NCI-H526 (cell line): Measurements from ENCODE around the gene LDHAL6B.
"Not testable (repeated sequence)": the region's sequence is repeated elsewhere in the genome, so short reads cannot be mapped to it uniquely, and the experiment has no call there.

Experiments
- DNase-seq, 2 experiments: peaks; one replicate each; lab custom pipeline; 2025; lab: John Stamatoyannopoulos, UW

LDHAL6B gene

DNA sequence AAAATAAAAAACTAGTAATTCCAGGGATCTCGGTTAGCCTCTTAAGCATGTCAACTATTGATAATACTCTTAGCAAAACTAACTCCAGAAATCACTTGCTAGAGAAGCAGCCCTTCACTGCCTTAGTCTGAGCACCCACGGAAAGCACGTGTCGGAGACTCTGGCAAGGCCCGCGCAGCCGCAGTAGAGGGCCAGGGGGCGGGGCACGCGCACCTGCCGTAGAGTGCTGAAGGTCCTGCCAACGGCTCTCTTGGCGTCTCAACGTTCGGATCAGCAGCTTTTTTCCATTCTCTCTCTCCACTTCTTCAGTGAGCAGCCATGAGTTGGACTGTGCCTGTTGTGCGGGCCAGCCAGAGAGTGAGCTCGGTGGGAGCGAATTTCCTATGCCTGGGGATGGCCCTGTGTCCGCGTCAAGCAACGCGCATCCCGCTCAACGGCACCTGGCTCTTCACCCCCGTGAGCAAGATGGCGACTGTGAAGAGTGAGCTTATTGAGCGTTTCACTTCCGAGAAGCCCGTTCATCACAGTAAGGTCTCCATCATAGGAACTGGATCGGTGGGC, at the start of gene LDHAL6B:
LDHAL6B (plus strand) TSS at position 221 of the 561 bp plus-strand sequence; CDS start at position 319, 98 bp downstream.
- no peak for DNase-seq

GRCh38 chr15:59157396-59157795, 49.2 kb upstream of the LDHAL6B start:
- no peak for DNase-seq

DNA sequence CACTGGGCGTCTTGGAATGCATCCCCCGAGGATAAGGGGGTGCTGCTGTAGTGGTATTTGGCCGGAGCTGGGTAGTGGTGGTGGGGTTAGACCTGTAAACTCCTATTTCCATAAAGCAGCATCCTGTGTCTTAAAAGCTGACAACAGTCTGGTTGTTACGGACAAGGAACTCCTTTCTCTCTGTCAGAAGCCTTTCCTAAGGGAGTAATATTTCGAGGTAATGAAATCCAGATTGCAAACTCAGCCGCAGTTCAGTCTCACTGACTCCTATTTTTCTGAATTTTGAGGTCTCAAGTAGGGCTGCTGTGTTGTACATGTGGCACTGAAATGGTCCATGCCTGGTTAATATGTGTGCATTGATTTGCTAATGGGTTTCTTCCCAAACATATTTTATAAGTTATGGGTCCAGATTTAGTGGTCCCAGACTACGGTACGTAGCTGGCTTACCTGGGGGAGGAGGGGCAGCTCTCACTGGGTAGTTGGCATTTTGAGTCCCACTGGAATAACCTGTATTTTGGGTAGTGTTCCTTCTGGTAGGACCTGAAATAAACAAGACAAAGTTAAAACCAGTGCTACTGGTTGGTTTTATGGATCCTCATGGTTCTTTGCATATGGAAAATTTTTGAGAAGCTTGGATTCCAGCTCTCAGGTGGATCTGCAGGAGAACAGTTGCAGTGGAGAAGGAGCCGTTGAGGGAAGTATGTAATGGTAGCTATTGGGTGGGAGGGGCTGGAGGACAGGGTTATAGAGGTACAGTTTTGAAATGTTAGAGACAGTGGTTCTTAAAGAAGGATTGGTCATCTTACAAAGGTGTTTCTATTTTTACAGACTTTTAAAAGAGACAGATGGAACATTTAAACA, 48.6 kb upstream of the LDHAL6B start:
- DNase-seq = peak; percentile 46 to 69

DNA sequence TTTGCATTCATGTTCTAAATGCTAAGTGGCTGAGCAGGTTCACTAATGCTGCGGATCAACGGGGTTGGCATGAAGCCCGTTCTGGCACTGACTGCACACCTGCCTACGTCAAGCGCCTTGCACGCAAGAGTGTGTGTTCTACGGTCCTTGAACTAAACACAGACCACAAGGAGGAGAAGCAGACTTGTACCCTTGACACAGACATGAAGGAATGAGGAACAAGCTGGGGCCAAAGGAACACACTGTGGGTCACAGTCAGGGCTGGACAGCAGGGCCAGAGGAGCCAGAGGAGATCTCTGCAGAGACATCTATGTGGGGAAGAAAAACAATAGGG, 48.0 kb upstream of the LDHAL6B start:
- peak; percentile 46 to 69 for DNase-seq

DNA sequence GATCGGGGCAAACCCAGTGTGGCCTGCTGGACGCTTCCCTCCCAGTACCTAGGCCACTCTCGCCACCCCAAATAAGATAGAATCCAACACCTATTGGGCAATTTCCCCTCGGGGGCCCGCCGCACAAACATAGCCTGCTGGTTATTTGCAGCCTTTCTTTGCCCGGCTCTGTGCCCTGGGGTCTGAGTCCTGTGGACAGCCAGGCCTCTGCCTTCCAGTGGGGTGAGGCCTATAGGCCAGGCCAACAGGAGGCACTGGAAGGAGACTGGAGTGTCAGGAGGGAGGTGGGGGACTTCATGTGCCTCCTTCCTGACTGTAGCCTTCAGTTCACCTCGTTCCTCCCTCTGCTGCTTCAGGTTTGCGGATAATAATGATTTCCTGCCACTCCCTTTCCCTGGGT, 47.4 kb upstream of the LDHAL6B start:
- no peak for DNase-seq

DNA sequence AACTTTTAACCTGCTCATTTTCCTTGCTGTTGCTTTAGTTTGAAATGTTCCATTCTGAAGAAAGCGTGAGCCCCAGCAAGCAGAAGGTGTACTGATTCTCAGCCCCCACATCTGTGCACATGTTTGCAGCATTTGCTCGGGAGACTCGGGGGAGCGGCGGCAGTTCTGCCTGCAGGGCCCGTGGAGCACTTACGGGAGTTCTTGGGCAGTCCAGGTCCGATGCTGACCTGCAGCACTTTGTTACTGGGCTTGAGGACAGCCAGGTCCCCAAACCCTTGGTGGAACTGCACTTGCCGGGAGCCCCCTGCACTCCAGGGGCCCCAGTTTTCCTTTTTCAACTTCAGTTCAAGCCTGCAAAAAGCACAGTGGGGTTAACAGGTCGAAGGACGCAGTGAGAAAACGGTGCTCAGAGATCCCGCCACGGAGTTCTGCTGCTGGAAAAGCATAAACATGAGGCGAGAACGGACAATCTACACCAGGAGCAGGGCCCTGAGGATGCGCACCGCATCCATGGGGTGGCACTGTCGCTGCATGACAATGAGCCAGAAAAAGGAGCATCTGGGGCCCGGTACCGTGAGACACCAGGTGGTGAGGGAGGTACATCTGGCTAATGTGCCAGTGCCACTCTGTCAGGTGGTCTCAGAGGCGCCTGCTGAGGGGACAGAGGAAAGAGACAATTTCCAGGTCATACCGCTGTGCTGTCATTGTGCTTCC, 45.6 kb upstream of the LDHAL6B start:
- DNase-seq = peak; percentile 71 to 90

GRCh38 chr15:59162080-59162479, 44.6 kb upstream of the LDHAL6B start:
- DNase-seq = not testable (repeated sequence)

GRCh38 chr15:59165726-59166125, 40.9 kb upstream of the LDHAL6B start:
- DNase-seq = peak; percentile 71 to 76

- no peak for DNase-seq
Measured at GRCh38 chr15:59166166-59166565, 40.5 kb upstream of the LDHAL6B start.

GRCh38 chr15:59166601-59167265, 39.9 kb upstream of the LDHAL6B start:
- no peak for DNase-seq

GRCh38 chr15:59168536-59168935, 38.1 kb upstream of the LDHAL6B start:
- no peak for DNase-seq

DNA sequence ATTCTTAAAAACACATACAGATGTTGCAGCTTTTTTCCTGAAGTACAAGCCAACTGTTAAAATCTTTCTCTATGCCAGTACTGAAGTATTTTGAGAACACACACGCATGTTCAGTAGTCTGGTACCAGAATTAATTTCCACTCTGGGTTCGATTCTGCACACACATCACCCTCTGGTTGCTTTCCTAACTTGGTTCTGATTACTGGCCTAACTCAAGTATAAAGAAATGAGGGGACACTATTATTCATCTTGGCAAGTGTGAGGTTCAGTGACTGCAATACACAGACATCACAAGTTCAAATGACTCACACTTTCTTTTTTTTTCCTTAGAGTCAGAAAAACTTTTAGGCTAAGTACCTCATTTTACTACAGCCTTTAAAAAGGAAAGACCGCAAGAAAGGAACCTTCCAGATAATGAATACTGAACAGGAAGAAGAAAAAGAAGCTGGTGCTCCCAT, 37.4 kb upstream of the LDHAL6B start:
- no peak for DNase-seq

DNA sequence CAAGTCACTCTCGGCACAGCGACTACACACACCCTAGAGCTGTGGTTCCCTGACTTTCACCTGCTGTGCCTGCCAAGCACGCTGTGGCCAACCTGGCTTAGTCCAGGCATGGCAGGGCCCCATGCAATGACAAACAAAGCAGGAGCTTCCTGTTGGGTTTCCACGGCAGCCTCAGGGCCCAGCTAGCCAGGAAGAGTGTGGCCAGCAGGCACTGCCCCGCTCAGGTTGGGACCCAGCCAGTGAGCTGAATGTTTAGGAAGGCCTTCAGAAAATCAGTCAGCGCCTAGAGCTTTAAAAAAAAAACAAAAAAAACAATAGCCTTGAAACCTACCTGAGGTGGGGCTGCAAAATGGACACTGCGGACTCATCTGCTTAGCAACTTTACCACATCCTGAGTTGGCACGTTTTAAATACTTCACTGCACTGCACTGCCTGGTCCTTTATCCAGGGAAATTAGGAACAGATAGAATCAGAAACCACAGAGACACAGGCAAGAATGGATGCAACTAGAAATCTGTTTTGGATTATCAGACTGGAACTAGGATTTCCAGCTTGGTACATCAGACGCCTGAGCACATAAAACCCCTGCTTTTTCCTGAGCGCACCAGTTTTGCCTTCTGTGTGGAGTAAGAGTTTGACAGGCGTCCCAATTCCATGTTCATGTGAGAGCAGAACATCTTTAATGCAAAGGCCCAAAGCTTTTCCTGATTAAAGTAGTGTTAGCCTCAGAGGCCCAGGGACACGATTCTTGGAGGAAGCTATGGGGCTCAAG, 36.2 kb upstream of the LDHAL6B start:
- peak in 1 of 2 experiments; percentile 52 for DNase-seq

- no peak for DNase-seq
Measured at GRCh38 chr15:59171067-59171397, 35.6 kb upstream of the LDHAL6B start.

DNA sequence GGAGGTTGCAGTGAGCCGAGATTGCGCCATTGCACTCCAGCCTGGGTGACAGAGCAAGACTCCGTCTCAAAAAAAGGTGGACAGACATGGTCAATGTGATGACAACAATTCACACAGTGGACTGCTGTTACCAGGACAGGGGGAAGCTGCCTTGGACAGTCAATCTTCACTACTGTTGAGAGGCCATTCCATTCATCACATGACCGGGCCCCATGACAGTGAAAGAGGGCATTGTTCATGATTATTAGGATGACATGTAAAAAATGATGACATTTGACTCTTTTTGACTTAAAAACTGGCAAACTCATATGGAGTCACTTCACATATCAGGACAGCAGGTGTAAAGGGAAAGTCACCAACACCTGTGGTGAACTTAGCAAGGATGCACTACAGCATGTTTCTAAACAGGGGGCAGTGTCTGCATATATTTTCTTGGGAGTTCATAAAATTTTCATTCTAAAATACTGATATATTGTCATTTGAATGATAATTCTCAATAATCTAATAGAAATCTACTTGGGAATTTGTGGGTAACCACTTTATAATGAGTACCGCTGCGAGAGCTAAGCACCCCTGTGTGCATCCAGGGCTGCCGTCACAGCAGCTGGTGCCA, 34.2 kb upstream of the LDHAL6B start:
- no peak for DNase-seq

- no peak for DNase-seq
Measured at GRCh38 chr15:59173194-59173593, 33.4 kb upstream of the LDHAL6B start.

DNA sequence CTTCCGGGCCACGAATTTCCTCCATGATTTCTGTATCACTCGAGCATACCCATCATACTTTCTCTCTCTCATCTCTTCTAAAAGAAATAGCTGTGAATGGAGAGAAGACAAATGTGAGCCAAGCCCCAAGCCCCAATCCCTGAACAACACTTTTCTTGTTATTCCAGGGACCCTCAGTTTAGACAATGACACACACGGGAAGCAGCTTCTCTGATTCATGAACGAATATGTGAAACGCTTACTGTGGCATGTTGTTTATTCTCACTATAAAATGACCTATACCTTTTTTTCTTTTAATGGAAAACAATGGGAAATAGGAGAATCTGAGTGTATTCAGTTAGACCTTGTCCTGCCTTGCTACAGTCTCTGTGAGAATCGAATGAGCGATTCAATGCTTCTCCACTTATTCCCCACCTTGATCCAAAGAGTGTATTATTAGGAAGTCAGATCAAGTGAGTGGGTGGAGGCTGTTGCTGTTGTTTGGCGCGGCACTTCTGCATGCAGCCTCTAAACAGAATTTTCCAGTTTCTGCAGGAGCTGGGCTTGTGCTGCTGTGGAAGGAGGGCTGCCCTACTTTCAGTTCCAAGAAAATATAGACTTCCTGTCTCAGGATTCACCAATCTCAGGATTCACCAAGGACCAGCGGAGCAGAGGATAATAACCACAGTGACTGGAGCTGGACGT, 32.4 kb upstream of the LDHAL6B start:
- DNase-seq = no peak

DNA sequence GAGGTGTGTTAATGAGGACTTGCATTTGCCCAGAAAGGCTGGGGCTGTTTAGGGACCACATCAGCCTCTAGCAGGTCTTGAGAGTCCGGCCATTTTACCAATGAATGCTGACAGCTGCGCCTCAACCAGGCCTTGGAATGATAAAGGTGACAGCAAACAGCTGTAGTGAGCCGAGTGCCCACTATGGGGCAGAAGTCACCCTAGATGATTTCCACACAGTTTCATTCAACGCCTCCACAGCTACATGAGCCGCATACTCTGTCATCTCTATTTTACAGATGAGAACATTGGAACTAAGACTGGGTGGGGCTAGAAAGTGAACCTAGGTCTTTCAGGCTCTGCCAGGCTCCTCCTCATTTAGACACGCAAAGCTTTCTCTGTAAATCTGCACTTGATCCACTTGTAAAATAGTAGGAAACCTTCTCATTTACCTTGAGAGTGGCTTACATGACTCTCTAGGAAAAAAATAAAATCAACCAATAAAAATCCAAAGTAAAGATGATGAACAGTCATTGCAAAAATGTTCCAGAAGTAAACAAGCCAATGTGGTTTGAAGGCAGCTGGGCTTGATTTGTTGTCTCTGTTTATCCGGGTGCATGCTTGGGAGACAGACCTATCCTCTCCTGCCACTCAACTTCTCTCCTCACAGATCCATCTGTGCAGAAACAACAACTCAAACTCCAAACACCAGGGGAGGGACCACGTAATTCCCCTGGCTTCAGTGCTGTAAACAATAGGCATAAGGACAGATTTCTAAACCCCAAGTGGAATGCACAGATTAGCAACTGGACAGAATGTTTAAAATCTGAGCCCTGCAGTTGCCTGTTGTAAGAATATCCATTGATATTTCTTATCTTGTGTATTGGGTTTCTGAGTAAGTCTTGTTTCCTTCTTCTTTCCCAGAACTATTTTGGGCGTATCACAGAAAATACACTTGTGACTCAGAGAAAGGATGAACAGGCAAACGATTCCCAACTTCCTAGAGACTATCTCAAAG, 31.5 kb upstream of the LDHAL6B start:
- peak; percentile 61 to 80 for DNase-seq

DNA sequence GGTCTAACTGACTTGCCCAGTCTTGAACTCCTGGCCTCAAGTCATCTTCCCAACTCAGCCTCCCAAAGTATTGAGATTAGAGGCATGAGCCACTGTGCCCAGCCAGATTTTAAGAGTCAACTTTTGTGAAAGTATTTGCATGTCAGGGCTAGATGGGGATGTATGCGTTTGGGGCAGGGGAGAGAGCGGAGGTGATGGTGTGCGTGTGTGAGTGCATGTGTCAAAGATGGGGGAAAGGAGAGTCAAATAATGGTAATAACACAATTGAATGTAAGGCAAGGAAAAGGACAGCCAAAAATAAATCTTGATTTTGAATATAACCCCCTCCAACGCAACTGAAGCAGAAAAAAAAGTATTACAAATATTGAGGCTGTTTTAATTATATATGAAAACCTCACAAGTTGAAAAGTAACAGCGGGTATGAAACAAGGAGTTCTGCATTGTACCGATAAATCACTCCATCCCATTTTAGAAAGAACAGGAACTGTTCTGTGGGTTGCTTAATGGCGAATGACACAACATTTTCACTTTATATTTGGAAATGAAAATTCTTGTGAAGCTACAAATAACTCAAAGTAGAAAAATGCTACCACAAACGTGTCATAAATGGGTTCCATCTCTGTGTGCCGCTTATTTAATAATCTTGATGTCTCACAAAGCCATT, 29.9 kb upstream of the LDHAL6B start:
- no peak for DNase-seq
